Left lung (tissue), 10 donors: Measurements from ENCODE around the gene RAB31. TPM values are rescaled to one million over a fixed set of nuclear protein-coding genes. Genes with fewer than 3 reads are reported as not detected.

Experiments
- ATAC-seq: fragments of 200-7000 bp; cut with Tn5 transposase; one replicate; pipeline ENCODE4 v1.9.1; 2020; ENCODE audit warnings: moderate library complexity
- DNase-seq, 4 donors: peaks; one replicate each; pipeline ENCODE4 v3.0.0-alpha.2; 2013 to 2020
- H3K27ac ChIP-seq, 2 donors: fragments of 200-600 bp; sonication (generic) in 1 of 2; one replicate each; pipeline versions ENCODE4 v1.5.0 to v1.8.0; 2020 to 2021
- H3K27me3 ChIP-seq, 2 donors: fragments of 200-600 bp; sonication (generic) in 1 of 2; one replicate each; pipeline versions ENCODE4 v1.5.0 to v1.8.0; 2020 to 2021
- H3K36me3 ChIP-seq, 2 donors: fragments of 200-600 bp; sonication (generic) in 1 of 2; one replicate each; pipeline versions ENCODE4 v1.5.0 to v1.8.0; 2020 to 2021
- H3K4me1 ChIP-seq, 2 donors: fragments of 200-600 bp; one replicate each; pipeline ENCODE4 v1.8.0; 2021
- H3K4me3 ChIP-seq, 2 donors: fragments of 200-600 bp; sonication (generic) in 1 of 2; one replicate each; pipeline versions ENCODE4 v1.5.0 to v1.8.0; 2020 to 2021; ENCODE audit warnings: mild to moderate bottlenecking in 1 of 2
- H3K9me3 ChIP-seq, 2 donors: fragments of 200-600 bp; sonication (generic) in 1 of 2; one replicate each; pipeline versions ENCODE4 v1.5.0 to v1.8.0; 2020 to 2021
- CTCF ChIP-seq, 2 donors: fragments of 200-600 bp; sonication (generic) in 1 of 2; IDR thresholded peaks; one replicate each; pipeline versions ENCODE4 v1.5.0 to v1.8.0; 2021; ENCODE audit warnings: antibody characterized with exemption in 2 of 2
- intact Hi-C, 2 donors: fragments of 100-400 bp; cut with DNase I; formaldehyde crosslinking; loops; one replicate each; pipeline versions ENCODE4 v1.11.2 to v1.14.2; 2022
- polyA plus RNA-seq, 6 donors: library from polyadenylated mRNA; unstranded; fragments of 120-200 nt; gene quantifications; one replicate each; pipeline ENCODE4 v1.2.1, GENCODE V29; 2013; ENCODE audit not compliant: insufficient read length in 6 of 6
- total RNA-seq, 2 donors: library from RNA; stranded (reverse); fragmentation: NEBNext Ultra II Directional; extraction: Animal tissue kit (Norgen Biotek cat#: 25700); gene quantifications; one replicate each; pipeline ENCODE4 v1.2.1, GENCODE V29; 2021
- donor health status: DM: no; HTN: yes; CAD: no.
- donor health status: DM: no; HTN: no; CAD: no.

Gene RAB31
- total and polyA plus RNA-seq, 8 donors, result 30.3 to 135 (median 37.3) TPM

DNA sequence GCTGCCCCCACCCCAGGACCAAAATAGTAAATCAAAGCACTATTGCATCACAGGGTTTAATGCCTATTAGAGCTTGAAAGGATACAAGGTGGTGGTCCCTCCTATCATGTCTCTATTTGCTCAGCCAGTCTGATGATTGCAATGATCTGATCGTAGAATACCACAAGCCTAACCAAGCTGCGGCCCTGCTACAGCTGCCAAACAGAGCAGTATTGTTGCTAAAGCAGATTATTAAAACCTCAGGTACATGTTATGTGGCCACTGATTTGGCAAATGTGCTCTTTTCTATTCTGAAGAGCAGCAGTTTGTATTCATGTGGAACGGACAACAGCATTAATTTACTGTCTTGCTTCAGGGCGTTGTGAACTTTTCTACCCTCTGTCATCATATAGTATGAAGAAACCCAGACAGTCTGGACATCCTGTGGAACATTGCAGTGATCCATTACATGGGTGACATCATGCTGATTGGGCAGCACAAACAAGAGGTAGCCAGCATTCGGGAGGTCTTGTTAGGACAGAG is 197.4 kb downstream of the RAB31 start:
- H3K36me3 ChIP-seq, result no peaks in the 10 kb centered on the region
- no peak for TF ChIP-seq CTCF (IDR thresholded peaks at IDR 0.05)
- DNase-seq, result no peak
- H3K27me3 ChIP-seq, result no peaks in the 10 kb centered on the region
- peaks cover 0 to 9% of the 10 kb centered on the region in 2 donors for H3K4me1 ChIP-seq
- H3K27ac ChIP-seq, result no peak overlapping the region
- no peaks in the 10 kb centered on the region for H3K9me3 ChIP-seq
- intact Hi-C loops, result no loop called here
- no peak for ATAC-seq
- no peak overlapping the region for H3K4me3 ChIP-seq

GRCh38 chr18:9906481-9906880 is 198.4 kb downstream of the RAB31 start:
- no peak overlapping the region for H3K27ac ChIP-seq
- peaks cover 0 to 9% of the 10 kb centered on the region in 2 donors for H3K4me1 ChIP-seq
- DNase-seq (no peak), ATAC-seq (peak; percentile 41)
- H3K9me3 ChIP-seq, result no peaks in the 10 kb centered on the region
- intact Hi-C loops, result no loop called here
- H3K36me3 ChIP-seq, result no peaks in the 10 kb centered on the region
- no peak overlapping the region for H3K4me3 ChIP-seq
- no peaks in the 10 kb centered on the region for H3K27me3 ChIP-seq
- TF ChIP-seq CTCF (IDR thresholded peaks at IDR 0.05), result no peak

GRCh38 chr18:9907867-9908266 is 199.8 kb downstream of the RAB31 start:
- no peak for TF ChIP-seq CTCF (IDR thresholded peaks at IDR 0.05)
- DNase-seq, result no peak
- intact Hi-C loops, result no loop called here
- H3K27ac ChIP-seq, result no peak overlapping the region
- H3K4me1 ChIP-seq, result peaks cover 0 to 9% of the 10 kb centered on the region in 2 donors
- no peaks in the 10 kb centered on the region for H3K36me3 ChIP-seq
- H3K27me3 ChIP-seq, result no peaks in the 10 kb centered on the region
- no peak overlapping the region for H3K4me3 ChIP-seq
- H3K9me3 ChIP-seq, result no peaks in the 10 kb centered on the region
- no peak for ATAC-seq

GRCh38 chr18:9910071-9910470 is 202.0 kb downstream of the RAB31 start:
- peaks cover 0 to 9% of the 10 kb centered on the region in 2 donors for H3K4me1 ChIP-seq
- no peaks in the 10 kb centered on the region for H3K27me3 ChIP-seq
- no peak overlapping the region for H3K27ac ChIP-seq
- H3K4me3 ChIP-seq, result no peak overlapping the region
- intact Hi-C loops, result no loop called here
- H3K36me3 ChIP-seq, result no peaks in the 10 kb centered on the region
- no peak for DNase-seq
- TF ChIP-seq CTCF (IDR thresholded peaks at IDR 0.05), result no peak
- no peak for ATAC-seq
- no peaks in the 10 kb centered on the region for H3K9me3 ChIP-seq

DNA sequence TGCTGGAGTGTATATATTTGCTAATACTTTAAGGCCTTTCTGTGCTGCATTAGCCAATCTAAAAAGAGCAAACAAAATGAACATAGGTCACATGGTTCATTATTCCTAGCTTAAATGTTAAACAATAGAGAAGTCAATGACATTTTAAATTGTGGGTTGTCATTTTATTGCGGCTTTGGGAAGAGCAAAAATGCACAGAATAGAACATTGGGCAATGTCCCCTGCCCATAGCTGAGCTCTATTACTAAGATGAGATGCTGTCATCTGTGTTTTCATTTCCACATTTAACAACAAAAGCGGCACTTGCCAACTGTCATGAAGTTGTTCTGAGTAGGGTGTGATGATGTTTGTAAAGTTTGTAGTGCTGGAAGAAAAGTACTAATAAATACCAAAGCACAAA is 202.6 kb downstream of the RAB31 start:
- intact Hi-C loops, result no loop called here

More for the DNA sequence above, 202.6 kb downstream of the RAB31 start:
- ATAC-seq, result no peak
- TF ChIP-seq CTCF (IDR thresholded peaks at IDR 0.05), result no peak
- H3K4me3 ChIP-seq, result no peak overlapping the region
- H3K27me3 ChIP-seq, result no peaks in the 10 kb centered on the region
- no peak for DNase-seq
- peaks cover 0 to 13% of the 10 kb centered on the region in 2 donors for H3K4me1 ChIP-seq
- no peaks in the 10 kb centered on the region for H3K36me3 ChIP-seq
- H3K9me3 ChIP-seq, result no peaks in the 10 kb centered on the region
- H3K27ac ChIP-seq, result no peak overlapping the region
